Neutrophil (primary cell): ENCODE results near the gene ZNF382.
A peak's percentile ranks its signal among the peaks of the same experiment; 100 is the strongest.

Source experiments
- H3K27ac ChIP-seq: fragments of 200-600 bp; sonication (generic); 2 replicates; pipeline ENCODE4 v1.5.1; 2016; ENCODE audit warnings: mild to moderate bottlenecking, moderate library complexity
- H3K27me3 ChIP-seq: fragments of 200-600 bp; sonication (generic); 2 replicates; pipeline ENCODE4 v1.6.0; 2016; ENCODE audit warnings: mild to moderate bottlenecking
- H3K36me3 ChIP-seq: fragments of 200-600 bp; sonication (generic); 2 replicates; pipeline ENCODE4 v1.5.1; 2017
- H3K4me1 ChIP-seq, 2 experiments: fragments of 200-600 bp in 1 of 2; sonication (generic) in 1 of 2; 1 replicate in 1 of 2; 2 replicates in 1 of 2; pipeline versions ENCODE4 v1.5.1 to v1.6.1; 2013 to 2016; ENCODE audit warnings: low read depth in 1 of 2, low read length in 1 of 2, mild to moderate bottlenecking in 1 of 2, moderate library complexity in 1 of 2; ENCODE audit not compliant: control insufficient read depth in 1 of 2, insufficient read depth in 1 of 2
- H3K4me3 ChIP-seq, 2 experiments: fragments of 200-600 bp in 1 of 2; sonication (generic) in 1 of 2; 1 replicate in 1 of 2; 2 replicates in 1 of 2; pipeline ENCODE4 v1.5.1; 2013 to 2016; ENCODE audit warnings: low read depth in 1 of 2, low read length in 1 of 2, mild to moderate bottlenecking in 1 of 2, moderate library complexity in 1 of 2
- H3K9me3 ChIP-seq: fragments of 200-600 bp; sonication (generic); 2 replicates; pipeline ENCODE4 v1.5.1; 2016
- TF ChIP-seq, protein P1 (sequence below): fragments of 200-600 bp; sonication (generic); IDR thresholded peaks from 2 replicates; pipeline ENCODE4 v1.5.1; 2016; ENCODE audit warnings: antibody characterized with exemption

The ZNF382 gene

GRCh38 chr19:36605101-36605876 lies at the start of gene ZNF382:
Gene ZNF382 (plus strand): TSS chr19:36605313. CDS start chr19:36609915, 4,602 bp downstream.
- Histone ChIP-seq H3K9me3 (no peaks in the 10 kb centered on the region), H3K4me3 (peak within 1 kb of the TSS; percentile 75 to 79), H3K27ac (peak within 1 kb of the TSS; percentile 47), H3K27me3 (no peaks in the 10 kb centered on the region), H3K4me1 (peaks cover 12 to 18% of the 10 kb centered on the region in 2 experiments), H3K36me3 (no peaks in the 10 kb centered on the region)
- TF ChIP-seq, protein P1, sequence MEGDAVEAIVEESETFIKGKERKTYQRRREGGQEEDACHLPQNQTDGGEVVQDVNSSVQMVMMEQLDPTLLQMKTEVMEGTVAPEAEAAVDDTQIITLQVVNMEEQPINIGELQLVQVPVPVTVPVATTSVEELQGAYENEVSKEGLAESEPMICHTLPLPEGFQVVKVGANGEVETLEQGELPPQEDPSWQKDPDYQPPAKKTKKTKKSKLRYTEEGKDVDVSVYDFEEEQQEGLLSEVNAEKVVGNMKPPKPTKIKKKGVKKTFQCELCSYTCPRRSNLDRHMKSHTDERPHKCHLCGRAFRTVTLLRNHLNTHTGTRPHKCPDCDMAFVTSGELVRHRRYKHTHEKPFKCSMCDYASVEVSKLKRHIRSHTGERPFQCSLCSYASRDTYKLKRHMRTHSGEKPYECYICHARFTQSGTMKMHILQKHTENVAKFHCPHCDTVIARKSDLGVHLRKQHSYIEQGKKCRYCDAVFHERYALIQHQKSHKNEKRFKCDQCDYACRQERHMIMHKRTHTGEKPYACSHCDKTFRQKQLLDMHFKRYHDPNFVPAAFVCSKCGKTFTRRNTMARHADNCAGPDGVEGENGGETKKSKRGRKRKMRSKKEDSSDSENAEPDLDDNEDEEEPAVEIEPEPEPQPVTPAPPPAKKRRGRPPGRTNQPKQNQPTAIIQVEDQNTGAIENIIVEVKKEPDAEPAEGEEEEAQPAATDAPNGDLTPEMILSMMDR, result no peak

GRCh38 chr19:36564391-36564790 lies 40.7 kb upstream of the ZNF382 start:
- Histone ChIP-seq H3K4me3 (no peak overlapping the region), H3K27ac (no peak overlapping the region), H3K9me3 (peaks cover 14% of the 10 kb centered on the region), H3K27me3 (no peaks in the 10 kb centered on the region), H3K4me1 (no peaks in the 10 kb centered on the region), H3K36me3 (no peaks in the 10 kb centered on the region)
- TF ChIP-seq, protein P1, result no peak

- Histone ChIP-seq H3K9me3 (no peaks in the 10 kb centered on the region), H3K4me3 (peak overlapping the region; percentile 78 to 84), H3K27me3 (no peaks in the 10 kb centered on the region), H3K27ac (peak overlapping the region; percentile 67), H3K36me3 (peaks cover 7% of the 10 kb centered on the region), H3K4me1 (peaks cover 17 to 18% of the 10 kb centered on the region in 2 experiments)
- TF ChIP-seq, protein P1, result no peak
Observed at GRCh38 chr19:36572593-36573019, 32.5 kb upstream of the ZNF382 start.

GRCh38 chr19:36573020-36573894 lies 31.9 kb upstream of the ZNF382 start, which contains the start of gene ZNF529:
Gene ZNF529 (minus strand): TSS chr19:36573292. CDS start chr19:36572346, 946 bp downstream.
- TF ChIP-seq, protein P1, result no peak
- Histone ChIP-seq H3K9me3 (no peaks in the 10 kb centered on the region), H3K27me3 (no peaks in the 10 kb centered on the region), H3K27ac (peak within 1 kb of the TSS; percentile 67), H3K4me3 (peak within 1 kb of the TSS; percentile 78 to 84), H3K36me3 (peaks cover 8% of the 10 kb centered on the region), H3K4me1 (peaks cover 17 to 18% of the 10 kb centered on the region in 2 experiments)

GRCh38 chr19:36573895-36574720 lies 31.0 kb upstream of the ZNF382 start:
- Histone ChIP-seq H3K4me1 (peaks cover 17 to 18% of the 10 kb centered on the region in 2 experiments), H3K9me3 (no peaks in the 10 kb centered on the region), H3K4me3 (peak overlapping the region; percentile 78 to 84), H3K36me3 (peaks cover 14% of the 10 kb centered on the region), H3K27ac (peak overlapping the region; percentile 67), H3K27me3 (no peaks in the 10 kb centered on the region)
- TF ChIP-seq, protein P1, result no peak
